Measurements from ENCODE around the gene MAP2K1.
"Not testable (repeated sequence)": the region's sequence is repeated elsewhere in the genome, so short reads cannot be mapped to it uniquely, and the experiment has no call there.

Gene MAP2K1

GRCh38 chr15:66387163-66388042, 691 bp downstream of the MAP2K1 start:
- Mint-ChIP-seq H3K4me1 (ENCODE audit: low read depth) (peaks cover 54% of the 10 kb centered on the region), H3K9me3 (no peaks in the 10 kb centered on the region), H3K27ac (peak overlapping the region; percentile 80), H3K4me3 (peak overlapping the region; percentile 89), H3K36me3 (ENCODE audit: low read depth) (peaks cover 21% of the 10 kb centered on the region), H3K27me3 (ENCODE audit: low read depth) (no peaks in the 10 kb centered on the region)

GRCh38 chr15:66388043-66388363, 1.3 kb downstream of the MAP2K1 start:
- H3K36me3 Mint-ChIP-seq (ENCODE audit: low read depth) = peaks cover 24% of the 10 kb centered on the region
- H3K4me3 Mint-ChIP-seq = peak overlapping the region; percentile 89
- H3K9me3 Mint-ChIP-seq = no peaks in the 10 kb centered on the region
- peaks cover 57% of the 10 kb centered on the region for H3K4me1 Mint-ChIP-seq (ENCODE audit: low read depth)
- no peaks in the 10 kb centered on the region for H3K27me3 Mint-ChIP-seq (ENCODE audit: low read depth)
- peak overlapping the region; percentile 80 for H3K27ac Mint-ChIP-seq

DNA sequence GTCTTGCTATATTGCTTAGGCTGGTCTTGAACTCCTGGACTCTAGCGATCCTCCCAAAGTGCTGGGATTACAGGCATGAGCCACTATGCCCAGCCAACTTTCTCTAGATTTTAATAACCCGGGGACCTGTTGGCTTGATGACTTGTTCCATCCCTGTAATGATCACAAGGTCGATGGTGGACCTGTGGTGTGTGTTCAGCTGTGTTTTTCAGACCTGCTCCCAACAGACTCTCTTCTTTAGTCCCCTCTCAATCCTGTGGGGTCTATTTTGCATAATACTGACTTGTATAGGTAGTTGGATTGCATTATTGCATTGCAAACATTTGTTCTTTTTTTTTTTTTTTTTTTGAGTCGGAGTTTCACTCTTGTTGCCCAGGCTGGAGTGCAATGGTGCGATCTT, 1.9 kb downstream of the MAP2K1 start:
- peaks cover 60% of the 10 kb centered on the region for H3K4me1 Mint-ChIP-seq (ENCODE audit: low read depth)
- peak overlapping the region; percentile 87 for H3K27ac Mint-ChIP-seq
- no peaks in the 10 kb centered on the region for H3K9me3 Mint-ChIP-seq
- H3K36me3 Mint-ChIP-seq (ENCODE audit: low read depth) = peaks cover 27% of the 10 kb centered on the region
- H3K4me3 Mint-ChIP-seq = peak overlapping the region; percentile 89
- no peaks in the 10 kb centered on the region for H3K27me3 Mint-ChIP-seq (ENCODE audit: low read depth)

- H3K27ac Mint-ChIP-seq = peak overlapping the region; percentile 87
- peaks cover 67% of the 10 kb centered on the region for H3K4me1 Mint-ChIP-seq (ENCODE audit: low read depth)
- no peaks in the 10 kb centered on the region for H3K9me3 Mint-ChIP-seq
- H3K36me3 Mint-ChIP-seq (ENCODE audit: low read depth) = peaks cover 30% of the 10 kb centered on the region
- H3K4me3 Mint-ChIP-seq = peak overlapping the region; percentile 89
- H3K27me3 Mint-ChIP-seq (ENCODE audit: low read depth) = no peaks in the 10 kb centered on the region
Measured at GRCh38 chr15:66389098-66389858, 2.6 kb downstream of the MAP2K1 start.

- Mint-ChIP-seq H3K4me3 (peak overlapping the region; percentile 89), H3K9me3 (no peaks in the 10 kb centered on the region), H3K36me3 (ENCODE audit: low read depth) (peaks cover 33% of the 10 kb centered on the region), H3K27ac (peak overlapping the region; percentile 87), H3K4me1 (ENCODE audit: low read depth) (peaks cover 72% of the 10 kb centered on the region), H3K27me3 (ENCODE audit: low read depth) (no peaks in the 10 kb centered on the region)
Measured at GRCh38 chr15:66389859-66390381, 3.2 kb downstream of the MAP2K1 start.

- peaks cover 72% of the 10 kb centered on the region for H3K4me1 Mint-ChIP-seq (ENCODE audit: low read depth)
- H3K27ac Mint-ChIP-seq = peak overlapping the region; percentile 87
- peaks cover 35% of the 10 kb centered on the region for H3K36me3 Mint-ChIP-seq (ENCODE audit: low read depth)
- H3K4me3 Mint-ChIP-seq = peak overlapping the region; percentile 75
- no peaks in the 10 kb centered on the region for H3K27me3 Mint-ChIP-seq (ENCODE audit: low read depth)
- H3K9me3 Mint-ChIP-seq = no peaks in the 10 kb centered on the region
Measured at GRCh38 chr15:66390678-66391077, 4.0 kb downstream of the MAP2K1 start.

DNA sequence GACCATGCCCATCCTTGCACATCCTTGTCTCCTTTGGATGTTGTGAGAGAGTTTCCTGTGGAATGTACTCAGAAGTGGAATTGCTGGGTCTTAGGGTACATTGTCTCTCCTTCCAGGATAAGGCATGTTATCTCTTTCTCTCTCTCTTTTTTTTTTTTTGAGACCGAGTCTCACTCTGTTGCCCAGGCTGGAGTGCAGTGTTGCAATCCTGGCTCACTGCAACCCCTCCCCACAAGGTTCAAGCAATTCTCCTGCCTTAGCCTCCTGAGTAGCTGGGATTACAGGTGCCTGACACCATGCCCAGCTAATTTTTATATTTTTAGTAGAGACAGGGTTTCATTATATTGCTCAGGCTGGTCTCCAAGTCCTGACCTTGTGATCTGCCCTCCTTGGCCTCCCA, 6.3 kb downstream of the MAP2K1 start:
- H3K27me3 Mint-ChIP-seq (ENCODE audit: low read depth); H3K4me3 Mint-ChIP-seq; H3K27ac Mint-ChIP-seq; H3K9me3 Mint-ChIP-seq: not testable (repeated sequence)
- Mint-ChIP-seq H3K36me3 (ENCODE audit: low read depth) (peaks cover 41% of the 10 kb centered on the region), H3K4me1 (ENCODE audit: low read depth) (peaks cover 68% of the 10 kb centered on the region)

- H3K27ac Mint-ChIP-seq = no peak overlapping the region
- peaks cover 41% of the 10 kb centered on the region for H3K36me3 Mint-ChIP-seq (ENCODE audit: low read depth)
- H3K4me3 Mint-ChIP-seq = no peak overlapping the region
- no peaks in the 10 kb centered on the region for H3K27me3 Mint-ChIP-seq (ENCODE audit: low read depth)
- H3K4me1 Mint-ChIP-seq (ENCODE audit: low read depth) = peaks cover 65% of the 10 kb centered on the region
- H3K9me3 Mint-ChIP-seq = no peaks in the 10 kb centered on the region
Measured at GRCh38 chr15:66394472-66394871, 7.8 kb downstream of the MAP2K1 start.

DNA sequence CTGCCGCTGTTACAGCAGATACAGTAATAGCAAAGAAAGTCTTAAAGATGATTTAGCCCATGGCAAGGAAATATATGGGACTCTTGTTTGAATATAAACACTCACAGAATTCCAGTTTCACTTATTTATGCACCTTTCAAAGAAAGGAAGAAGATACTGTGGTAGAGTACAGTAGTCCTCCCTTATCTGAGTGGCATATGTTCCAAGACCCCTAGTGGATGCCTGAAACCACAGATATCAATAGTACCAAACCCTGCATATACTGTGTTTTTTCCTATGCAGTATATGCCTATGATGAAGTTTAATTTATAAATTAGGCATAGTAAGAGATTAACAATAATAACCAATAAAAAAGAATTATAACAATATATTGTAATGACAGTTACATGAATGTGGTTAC, 8.2 kb downstream of the MAP2K1 start:
- H3K4me3 Mint-ChIP-seq = no peak overlapping the region
- H3K27me3 Mint-ChIP-seq (ENCODE audit: low read depth) = no peaks in the 10 kb centered on the region
- peaks cover 62% of the 10 kb centered on the region for H3K4me1 Mint-ChIP-seq (ENCODE audit: low read depth)
- H3K27ac Mint-ChIP-seq = no peak overlapping the region
- H3K36me3 Mint-ChIP-seq (ENCODE audit: low read depth) = peaks cover 38% of the 10 kb centered on the region
- H3K9me3 Mint-ChIP-seq = no peaks in the 10 kb centered on the region

- H3K27ac Mint-ChIP-seq = peak overlapping the region; percentile 11
- H3K4me3 Mint-ChIP-seq = no peak overlapping the region
Measured at GRCh38 chr15:66399276-66399675, 12.6 kb downstream of the MAP2K1 start.

GRCh38 chr15:66400351-66400774, 13.7 kb downstream of the MAP2K1 start:
- Mint-ChIP-seq H3K4me3 (no peak overlapping the region), H3K36me3 (ENCODE audit: low read depth) (peaks cover 25% of the 10 kb centered on the region), H3K27me3 (ENCODE audit: low read depth) (no peaks in the 10 kb centered on the region), H3K4me1 (ENCODE audit: low read depth) (peaks cover 56% of the 10 kb centered on the region), H3K27ac (peak overlapping the region; percentile 2), H3K9me3 (no peaks in the 10 kb centered on the region)

More at GRCh38 chr15:66399276-66399675, 12.6 kb downstream of the MAP2K1 start:
- H3K4me1 Mint-ChIP-seq (ENCODE audit: low read depth) = peaks cover 58% of the 10 kb centered on the region
- H3K9me3 Mint-ChIP-seq = no peaks in the 10 kb centered on the region
- H3K36me3 Mint-ChIP-seq (ENCODE audit: low read depth) = peaks cover 26% of the 10 kb centered on the region
- H3K27me3 Mint-ChIP-seq (ENCODE audit: low read depth) = no peaks in the 10 kb centered on the region

- H3K4me1 Mint-ChIP-seq (ENCODE audit: low read depth) = peaks cover 61% of the 10 kb centered on the region
- peak overlapping the region; percentile 87 for H3K27ac Mint-ChIP-seq
- peak overlapping the region; percentile 78 for H3K4me3 Mint-ChIP-seq
- peaks cover 25% of the 10 kb centered on the region for H3K36me3 Mint-ChIP-seq (ENCODE audit: low read depth)
- H3K9me3 Mint-ChIP-seq = no peaks in the 10 kb centered on the region
- H3K27me3 Mint-ChIP-seq (ENCODE audit: low read depth) = no peaks in the 10 kb centered on the region
Measured at GRCh38 chr15:66401130-66402021, 14.7 kb downstream of the MAP2K1 start.

- peaks cover 21% of the 10 kb centered on the region for H3K36me3 Mint-ChIP-seq (ENCODE audit: low read depth)
- no peaks in the 10 kb centered on the region for H3K9me3 Mint-ChIP-seq
- peak overlapping the region; percentile 21 for H3K4me3 Mint-ChIP-seq
- H3K27ac Mint-ChIP-seq = peak overlapping the region; percentile 60
- no peaks in the 10 kb centered on the region for H3K27me3 Mint-ChIP-seq (ENCODE audit: low read depth)
- peaks cover 66% of the 10 kb centered on the region for H3K4me1 Mint-ChIP-seq (ENCODE audit: low read depth)
Measured at GRCh38 chr15:66402761-66403284, 16.1 kb downstream of the MAP2K1 start.

- H3K9me3 Mint-ChIP-seq = no peaks in the 10 kb centered on the region
- H3K27me3 Mint-ChIP-seq (ENCODE audit: low read depth) = no peaks in the 10 kb centered on the region
- peaks cover 68% of the 10 kb centered on the region for H3K4me1 Mint-ChIP-seq (ENCODE audit: low read depth)
- H3K27ac Mint-ChIP-seq = no peak overlapping the region
- H3K4me3 Mint-ChIP-seq = no peak overlapping the region
- H3K36me3 Mint-ChIP-seq (ENCODE audit: low read depth) = peaks cover 18% of the 10 kb centered on the region
Measured at GRCh38 chr15:66403323-66403722, 16.6 kb downstream of the MAP2K1 start.
